Left ventricle myocardium inferior (tissue), 1 donor: ENCODE data around the gene PLPPR5. TPM values are rescaled to one million over a fixed set of nuclear protein-coding genes. Genes with fewer than 3 reads are reported as not detected.

Experiments
- DNase-seq: peaks from one replicate; pipeline ENCODE4 v3.0.0-alpha.2; 2020
- H3K27ac ChIP-seq: fragments of 200-600 bp; replicated peaks from 2 replicates; pipeline ENCODE4 v1.8.0; 2021
- H3K27me3 ChIP-seq: fragments of 200-600 bp; 2 replicates; pipeline ENCODE4 v1.8.0; 2021; ENCODE audit warnings: low read depth
- H3K36me3 ChIP-seq: fragments of 200-600 bp; 2 replicates; pipeline ENCODE4 v1.8.0; 2021
- H3K4me1 ChIP-seq: fragments of 200-600 bp; 2 replicates; pipeline ENCODE4 v1.8.0; 2021
- H3K4me3 ChIP-seq: fragments of 200-600 bp; 2 replicates; pipeline ENCODE4 v1.8.0; 2021; ENCODE audit warnings: mild to moderate bottlenecking, moderate library complexity
- H3K9me3 ChIP-seq: fragments of 200-600 bp; replicated peaks from 2 replicates; pipeline ENCODE4 v1.8.0; 2021
- CTCF ChIP-seq: fragments of 200-600 bp; IDR thresholded peaks from 2 replicates; pipeline ENCODE4 v1.8.0; 2021; ENCODE audit warnings: antibody characterized with exemption, mild to moderate bottlenecking, borderline replicate concordance
- intact Hi-C: fragments of 100-400 bp; cut with micrococcal nuclease; formaldehyde crosslinking; loops from one replicate; pipeline ENCODE4 v1.11.0; 2022
- total RNA-seq: library from RNA; stranded (reverse); fragmentation: NEBNext Ultra II Directional; extraction: Animal tissue kit (Norgen Biotek cat#: 25700); gene quantifications from one replicate; pipeline ENCODE4 v1.2.1, GENCODE V29; 2021
- donor health status: DM: no; HTN: yes; CAD: no; lungs with severe emphysema.

Gene PLPPR5
- total RNA-seq, 1 donor from 2014 or later: not detected

- Histone ChIP-seq H3K27me3 (no peaks in the 10 kb centered on the region), H3K9me3 (no peaks in the 10 kb centered on the region), H3K4me3 (no peak overlapping the region), H3K27ac (no peak overlapping the region), H3K36me3 (no peaks in the 10 kb centered on the region), H3K4me1 (no peaks in the 10 kb centered on the region)
- DNase-seq: no peak
- intact Hi-C loops: no loop called here
- TF ChIP-seq CTCF: no peak
Measured at GRCh38 chr1:98854137-98854536, 150.5 kb downstream of the PLPPR5 start.

DNA sequence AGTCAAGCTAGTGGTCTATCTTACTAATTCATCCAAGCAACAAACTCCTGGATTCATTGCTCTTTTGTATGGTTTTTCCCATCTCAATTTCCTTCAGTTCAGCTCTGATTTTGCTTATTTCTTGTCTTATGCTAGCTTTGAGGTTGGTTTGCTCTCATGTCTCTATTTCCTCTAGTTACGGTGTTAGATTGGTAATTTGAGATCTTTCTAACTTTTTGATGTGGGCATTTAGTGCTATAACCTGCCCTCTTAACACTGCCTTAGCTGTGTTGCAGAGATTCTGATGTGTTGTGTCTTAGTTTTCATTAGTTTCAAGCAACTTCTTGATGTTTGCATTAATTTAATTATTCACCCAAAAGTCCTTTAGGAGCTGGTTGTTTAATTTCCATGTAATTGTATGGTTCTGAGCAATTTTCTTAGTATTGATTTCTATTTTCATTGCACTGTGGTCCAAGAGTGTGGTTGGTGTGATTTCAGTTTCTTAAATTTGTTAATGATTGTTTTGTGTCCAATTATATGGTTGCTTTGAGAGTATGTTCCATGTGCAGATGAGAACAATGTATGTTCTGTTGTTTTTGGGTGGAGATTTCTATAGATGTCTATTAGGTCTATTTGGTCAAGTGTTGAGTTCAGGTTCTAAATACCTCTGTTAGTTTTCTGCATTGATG is 154.6 kb downstream of the PLPPR5 start:
- Histone ChIP-seq H3K27ac (no peak overlapping the region), H3K4me3 (no peak overlapping the region), H3K9me3 (no peaks in the 10 kb centered on the region), H3K4me1 (no peaks in the 10 kb centered on the region), H3K36me3 (no peaks in the 10 kb centered on the region), H3K27me3 (no peaks in the 10 kb centered on the region)
- no peak for TF ChIP-seq CTCF
- no peak for DNase-seq
- intact Hi-C loops: no loop called here

DNA sequence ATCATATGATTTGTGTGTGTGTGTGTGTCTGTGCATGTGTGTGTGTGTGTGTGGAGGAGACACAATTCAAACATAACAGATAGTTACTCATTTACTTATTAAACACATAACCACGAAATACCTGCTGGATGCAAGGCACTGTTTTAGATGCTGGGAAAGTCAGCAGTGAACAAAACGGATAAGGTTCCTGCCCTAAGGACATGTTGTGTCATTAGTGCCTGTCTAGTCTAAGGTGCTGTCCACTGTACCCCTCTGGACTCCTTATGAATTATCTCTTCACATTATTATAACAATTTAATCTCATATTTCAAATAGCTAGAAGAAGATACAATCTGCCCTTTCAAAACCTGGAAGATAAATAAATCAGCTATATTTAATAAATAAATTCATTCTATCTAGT is 162.4 kb downstream of the PLPPR5 start:
- Histone ChIP-seq H3K4me1 (no peaks in the 10 kb centered on the region), H3K36me3 (no peaks in the 10 kb centered on the region), H3K4me3 (no peak overlapping the region), H3K27ac (no peak overlapping the region), H3K27me3 (no peaks in the 10 kb centered on the region), H3K9me3 (no peaks in the 10 kb centered on the region)
- intact Hi-C loops: no loop called here
- no peak for TF ChIP-seq CTCF
- DNase-seq: no peak
